HG02759 (cell line): Measurements from ENCODE around the gene MMP12.
"Not testable (repeated sequence)": the region's sequence is repeated elsewhere in the genome, so short reads cannot be mapped to it uniquely, and the experiment has no call there.

Experiments
- ATAC-seq: cut with Tn5 transposase; IDR thresholded peaks from one replicate; pipeline ENCODE4 v1.9.1; 2021; ENCODE audit warnings: mild to moderate bottlenecking, moderate library complexity; ENCODE audit not compliant: unreplicated experiment

MMP12 gene

GRCh38 chr11:102874852-102875251 is at the start of gene MMP12:
TSS of gene MMP12 (minus strand) at chr11:102874982. CDS start at chr11:102874937, 45 bp downstream.
- no peak for ATAC-seq

- ATAC-seq = no peak
Observed at GRCh38 chr11:102921587-102922220, 46.9 kb upstream of the MMP12 start.

- ATAC-seq = peak; percentile 85
Observed at GRCh38 chr11:102920118-102920684, 45.4 kb upstream of the MMP12 start.

GRCh38 chr11:102915044-102915375 is 40.2 kb upstream of the MMP12 start:
- no peak for ATAC-seq

GRCh38 chr11:102914238-102915043 is 39.7 kb upstream of the MMP12 start:
- no peak for ATAC-seq

GRCh38 chr11:102912482-102912830 is 37.7 kb upstream of the MMP12 start:
- no peak for ATAC-seq

GRCh38 chr11:102911758-102912481 is 37.1 kb upstream of the MMP12 start:
- ATAC-seq = no peak

DNA sequence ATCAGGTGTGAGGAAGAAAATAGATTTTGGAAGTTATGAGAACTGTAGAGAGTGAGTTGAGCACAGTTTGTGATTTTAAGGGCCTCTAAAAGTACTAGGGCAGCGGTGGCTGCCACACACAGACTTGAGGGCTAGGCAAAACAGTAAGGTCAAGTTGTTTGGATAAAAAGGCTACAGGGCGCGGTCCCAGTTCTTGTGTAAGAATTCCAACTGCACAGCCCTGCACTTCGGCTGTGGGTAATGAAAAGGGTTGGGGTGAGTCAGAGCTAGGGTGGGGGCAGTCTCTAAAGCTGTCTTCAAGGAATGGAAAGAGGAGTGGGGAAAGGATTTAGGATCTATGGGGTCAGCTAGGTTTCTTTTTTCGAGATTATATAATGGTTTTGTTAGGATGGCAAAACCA is 31.1 kb upstream of the MMP12 start:
- not testable (repeated sequence) for ATAC-seq

GRCh38 chr11:102903895-102904294 is 29.1 kb upstream of the MMP12 start:
- not testable (repeated sequence) for ATAC-seq

DNA sequence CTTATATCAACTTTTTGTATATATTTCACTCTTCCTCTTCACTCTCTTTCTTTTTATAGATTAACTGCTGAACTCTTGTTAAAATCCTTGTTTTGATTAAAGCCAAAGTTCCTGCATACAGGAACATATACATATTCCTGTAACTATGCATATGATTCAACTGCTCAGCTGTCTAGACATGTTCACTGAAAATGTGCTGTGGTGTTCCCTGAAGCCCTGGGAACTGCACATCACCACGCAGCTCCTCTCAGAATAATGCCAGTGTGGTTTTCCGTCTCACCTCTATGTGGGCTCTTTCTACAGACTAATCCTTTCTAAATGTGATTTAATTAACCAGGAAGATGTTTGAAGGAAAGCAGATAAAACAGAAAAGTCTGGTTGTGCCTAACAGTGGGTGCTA is 25.6 kb upstream of the MMP12 start:
- no peak for ATAC-seq

GRCh38 chr11:102891736-102892135 is 17.0 kb upstream of the MMP12 start:
- no peak for ATAC-seq

- no peak for ATAC-seq
Observed at GRCh38 chr11:102886999-102887398, 12.2 kb upstream of the MMP12 start.

GRCh38 chr11:102883141-102883540 is 8.4 kb upstream of the MMP12 start:
- no peak for ATAC-seq

GRCh38 chr11:102882389-102883024 is 7.7 kb upstream of the MMP12 start:
- peak; percentile 85 for ATAC-seq

GRCh38 chr11:102879801-102880200 is 5.0 kb upstream of the MMP12 start:
- no peak for ATAC-seq

DNA sequence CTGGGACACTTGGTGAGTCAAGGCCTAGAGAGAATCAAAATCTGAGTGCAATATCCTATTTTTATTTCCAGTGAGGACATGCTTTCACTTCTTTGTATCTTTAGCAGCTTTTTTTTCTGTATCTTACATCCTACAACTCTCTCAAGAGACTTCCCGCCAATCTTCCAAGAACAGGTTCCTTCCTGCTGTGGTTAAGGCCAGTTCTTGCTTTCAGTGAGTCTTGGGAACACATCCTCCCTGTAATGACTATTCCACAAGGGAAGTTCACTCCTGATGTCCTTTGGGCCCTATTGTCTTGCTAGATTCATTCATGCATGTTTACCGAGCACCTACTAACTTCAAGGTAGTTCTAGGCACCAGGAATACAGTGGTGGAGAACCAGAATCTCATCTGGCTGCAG is 3.8 kb upstream of the MMP12 start:
- ATAC-seq = no peak

- not testable (repeated sequence) for ATAC-seq
Observed at GRCh38 chr11:102869354-102869964, 5.3 kb downstream of the MMP12 start.

DNA sequence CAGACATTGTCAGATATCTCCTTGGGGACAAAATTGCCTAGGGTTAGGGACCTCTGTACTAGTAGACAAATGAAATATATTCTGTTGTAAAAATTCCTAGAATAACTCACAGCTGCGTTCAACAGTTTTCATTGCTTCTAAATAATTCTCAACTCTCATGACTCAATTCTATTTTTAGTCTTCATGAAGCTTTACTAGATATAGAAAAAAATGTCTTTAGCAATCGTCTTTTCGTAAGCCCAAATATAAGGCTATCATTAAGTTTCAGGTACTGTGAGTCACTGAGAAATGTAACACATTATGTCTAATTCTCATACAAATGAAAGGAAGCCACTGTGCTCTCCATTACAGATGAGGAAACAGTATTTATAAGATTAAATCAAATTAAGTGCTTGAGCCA is 6.4 kb downstream of the MMP12 start:
- ATAC-seq = no peak

DNA sequence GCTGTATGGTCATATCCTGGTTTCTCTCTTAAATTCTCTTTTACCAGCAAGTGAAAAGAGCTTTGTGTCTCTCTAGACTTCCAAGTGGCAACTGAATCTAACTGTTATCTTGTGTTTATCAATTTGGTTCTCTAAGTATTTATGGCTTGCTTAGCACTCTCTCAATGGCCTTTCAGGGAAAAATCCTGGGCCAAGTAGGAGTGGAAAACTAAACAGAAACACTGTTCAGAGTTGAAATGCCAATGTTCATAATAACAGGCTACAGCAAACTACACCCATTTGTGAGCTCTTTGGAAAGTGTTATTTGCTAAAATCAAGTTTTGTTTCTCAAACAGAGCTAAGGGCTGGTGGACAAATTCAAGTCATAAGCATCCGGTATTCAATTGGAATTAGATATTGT is 10.1 kb downstream of the MMP12 start:
- ATAC-seq = no peak

DNA sequence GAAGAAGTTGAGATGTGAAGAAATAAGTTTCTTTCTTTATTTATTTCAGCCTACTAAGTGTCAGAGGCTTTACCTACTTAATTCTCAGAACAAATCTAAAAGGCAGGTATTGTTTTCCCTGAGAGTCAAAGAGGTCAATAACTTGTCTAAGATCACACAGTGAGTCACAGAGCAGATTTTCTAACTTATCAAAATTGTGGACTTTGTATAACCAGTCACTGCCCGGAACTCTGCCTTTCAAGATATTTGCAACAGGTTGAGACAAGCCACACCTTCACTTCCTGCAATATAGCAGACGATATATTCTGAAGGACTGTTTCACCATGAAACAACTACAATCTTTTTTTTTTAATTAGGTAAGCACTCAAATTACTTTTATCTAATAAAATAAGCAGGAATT is 20.8 kb downstream of the MMP12 start:
- no peak for ATAC-seq

DNA sequence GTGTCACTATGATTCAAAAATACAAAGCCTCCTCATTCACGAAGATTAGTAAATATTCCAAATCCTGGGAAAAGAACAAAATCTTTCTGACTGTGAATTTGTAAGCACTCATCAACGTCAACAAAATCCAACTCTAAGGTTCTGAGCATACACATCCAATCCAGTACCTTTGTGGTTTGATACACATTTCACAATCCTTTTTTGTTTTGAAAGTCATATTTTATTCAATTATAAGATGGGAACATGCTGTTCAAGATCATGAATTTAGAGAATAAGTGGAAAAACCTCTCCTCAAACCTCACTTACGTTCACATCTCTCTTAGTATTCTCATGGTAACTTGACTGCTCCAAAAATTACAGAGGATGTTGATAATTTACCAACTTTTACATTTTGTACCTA is 21.7 kb downstream of the MMP12 start:
- ATAC-seq = no peak
